ENCODE data around the gene KLF4.

GRCh38 chr9:107518037-107518807, 28.7 kb upstream of the KLF4 start:
- TF ChIP-seq CTCF (IDR thresholded peaks at IDR 0.05) (no peak), EP300 (IDR thresholded peaks at IDR 0.05; ENCODE audit: low read depth) (no peak), POLR2A (IDR thresholded peaks at IDR 0.05) (no peak), POLR2AphosphoS5 (IDR thresholded peaks at IDR 0.05) (no peak)
